Measurements from ENCODE around the gene RASAL2. TPM values are rescaled to one million over a fixed set of nuclear protein-coding genes. Genes with fewer than 3 reads are reported as not detected.

RASAL2 gene
- total RNA-seq, 1 experiment from 2014 or later = 31.6 TPM

DNA sequence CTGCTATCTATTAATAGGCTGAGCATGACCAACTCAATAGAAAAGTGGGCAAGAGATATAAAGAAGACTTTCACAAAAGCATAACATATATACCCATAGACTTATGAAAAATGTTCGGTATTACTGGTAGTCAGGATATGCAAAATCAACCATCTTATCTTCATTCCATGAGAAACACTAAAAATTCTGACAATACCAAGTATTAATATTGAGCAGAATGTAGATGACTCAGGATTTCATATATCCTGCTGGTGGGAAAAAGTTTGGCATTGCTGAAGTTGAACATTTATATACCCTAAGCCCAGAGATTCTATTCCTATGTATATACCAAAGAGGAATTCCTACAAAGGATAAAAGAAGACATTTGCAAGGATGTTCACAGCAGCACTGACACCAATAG lies 264.6 kb downstream of the RASAL2 start:
- Histone ChIP-seq H3K27ac (ENCODE audit: low read length) (no peak overlapping the region), H3K36me3 (ENCODE audit: control insufficient read depth, insufficient read depth, low read length) (no peaks in the 10 kb centered on the region), H3K4me1 (ENCODE audit: control insufficient read depth, insufficient read depth, low read length) (no peaks in the 10 kb centered on the region), H3K9me3 (ENCODE audit: control insufficient read depth, insufficient read depth, low read depth, low read length) (no peaks in the 10 kb centered on the region), H3K27me3 (ENCODE audit: control insufficient read depth, insufficient read depth, low read length) (no peaks in the 10 kb centered on the region), H3K4me3 (ENCODE audit: low read depth in 2 of 2, low read length in 2 of 2) (no peak overlapping the region)
- DNase-seq (ENCODE audit: low read depth, low spot score) (no peak), ATAC-seq (no peak)
- intact Hi-C loops (cut with micrococcal nuclease; ENCODE audit: unreplicated experiment) = no loop called here
- in situ Hi-C loops (cut with HindIII; ENCODE audit: low pct_unique_long_range_greater_than_20kb, low sequenced_read_pairs) = no loop called here
- POLR2A ChIA-PET = no interaction called here
- no peak for TF ChIP-seq TCF7L2 (IDR thresholded peaks at IDR 0.05; ENCODE audit: low read depth, low read length)
- no peak for TF ChIP-seq CTCF (IDR thresholded peaks at IDR 0.05)
- TF ChIP-seq REST (IDR thresholded peaks at IDR 0.05; ENCODE audit: insufficient read depth in 1 of 2, low read depth in 2 of 2, low read length in 1 of 2) = no peak
- TF ChIP-seq POLR2AphosphoS5 (IDR thresholded peaks at IDR 0.05; ENCODE audit: low read depth, low read length) = no peak
- no peak for TF ChIP-seq SIN3A (IDR thresholded peaks at IDR 0.05; ENCODE audit: borderline replicate concordance, insufficient read depth, low read depth, low read length)
- CTCF ChIA-PET = no interaction called here
- BruUV-seq (replicated peaks) = no TSS peak

- no peaks in the 10 kb centered on the region for H3K27me3 ChIP-seq (ENCODE audit: control insufficient read depth, insufficient read depth, low read length)
- no peaks in the 10 kb centered on the region for H3K4me1 ChIP-seq (ENCODE audit: control insufficient read depth, insufficient read depth, low read length)
- DNase-seq (ENCODE audit: low read depth, low spot score) = no peak
- intact Hi-C loops (cut with micrococcal nuclease; ENCODE audit: unreplicated experiment) = no loop called here
- H3K36me3 ChIP-seq (ENCODE audit: control insufficient read depth, insufficient read depth, low read length) = no peaks in the 10 kb centered on the region
- no peak overlapping the region for H3K4me3 ChIP-seq (ENCODE audit: low read depth in 2 of 2, low read length in 2 of 2)
- in situ Hi-C loops (cut with HindIII; ENCODE audit: low pct_unique_long_range_greater_than_20kb, low sequenced_read_pairs) = no loop called here
- ATAC-seq = no peak
- POLR2A ChIA-PET = no interaction called here
- no TSS peak for BruUV-seq (replicated peaks)
- CTCF ChIA-PET = no interaction called here
- no peaks in the 10 kb centered on the region for H3K9me3 ChIP-seq (ENCODE audit: control insufficient read depth, insufficient read depth, low read depth, low read length)
- TF ChIP-seq CTCF (IDR thresholded peaks at IDR 0.05) = no peak
- TF ChIP-seq SIN3A (IDR thresholded peaks at IDR 0.05; ENCODE audit: borderline replicate concordance, insufficient read depth, low read depth, low read length) = no peak
- no peak for TF ChIP-seq POLR2AphosphoS5 (IDR thresholded peaks at IDR 0.05; ENCODE audit: low read depth, low read length)
- no peak for TF ChIP-seq REST (IDR thresholded peaks at IDR 0.05; ENCODE audit: insufficient read depth in 1 of 2, low read depth in 2 of 2, low read length in 1 of 2)
- TF ChIP-seq TCF7L2 (IDR thresholded peaks at IDR 0.05; ENCODE audit: low read depth, low read length) = no peak
- H3K27ac ChIP-seq (ENCODE audit: low read length) = no peak overlapping the region
These were observed 266.5 kb downstream of the RASAL2 start for GRCh38 chr1:178360421-178360820.
